ENCODE data around the gene HAND2. TPM values are rescaled to one million over a fixed set of nuclear protein-coding genes. Genes with fewer than 3 reads are reported as not detected.

The HAND2 gene
- total and polyA plus RNA-seq, 4 experiments from 2014 or later, result not detected

DNA sequence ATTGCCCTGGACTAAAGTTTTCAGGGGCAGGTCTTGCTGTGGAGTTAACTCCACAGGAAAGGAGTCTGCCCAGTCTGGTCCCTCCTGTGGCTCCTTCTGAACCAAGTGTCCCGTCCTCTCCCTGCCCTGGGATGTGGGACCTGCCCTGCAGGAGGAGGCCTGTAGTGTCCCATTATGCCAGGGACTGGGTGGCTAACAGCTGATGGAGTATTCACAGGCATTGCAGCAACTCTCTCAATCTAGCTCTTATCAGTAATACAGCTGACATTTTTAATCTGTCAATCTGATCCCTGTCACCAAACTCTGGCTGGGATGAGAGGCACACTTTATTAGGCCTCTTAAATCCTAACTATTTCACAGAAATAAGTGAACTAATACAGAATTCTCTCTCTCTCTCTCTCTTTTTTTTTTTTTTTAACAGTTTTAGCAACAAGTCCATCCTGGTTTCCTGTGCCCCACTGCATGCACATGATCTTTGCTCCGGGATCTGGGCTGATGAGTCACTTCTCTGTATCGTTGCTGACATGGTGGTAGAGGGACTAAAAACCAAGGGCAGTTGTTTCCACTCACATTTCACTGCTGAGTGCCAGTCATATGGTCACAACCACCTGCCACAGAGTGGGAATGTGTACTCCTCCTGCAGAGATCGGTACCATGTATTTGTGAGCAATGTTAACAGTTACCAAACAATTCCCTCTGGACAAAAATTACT is 39.1 kb downstream of the HAND2 start:
- DNase-seq, result no peak
- no peak overlapping the region for H3K27ac ChIP-seq (ENCODE audit: low read depth, low read length)
- H3K36me3 ChIP-seq (ENCODE audit: insufficient read depth, low read length), result no peaks in the 10 kb centered on the region
- no peaks in the 10 kb centered on the region for H3K27me3 ChIP-seq (ENCODE audit: insufficient read depth, low read length)
- POLR2A ChIA-PET (ENCODE audit: partially characterized antibody), result interaction anchor here (0.5 to 1.4 kb wide), 2 partner anchors 70 to 158 kb away, joined by 3 to 7 read pairs; no protein-coding TSS in a partner anchor
- Mint-ChIP-seq H3K27me3 (peaks cover 4 to 6% of the 10 kb centered on the region in 2 donors), H3K4me3 (no peak overlapping the region), H3K36me3 (no peaks in the 10 kb centered on the region), H3K4me1 (peaks cover 11 to 28% (median 18%) of the 10 kb centered on the region in 4 donors), H3K9me3 (no peaks in the 10 kb centered on the region), H3K27ac (peak overlapping the region in 1 of 7 donors; percentile 77)
- CTCF ChIA-PET (ENCODE audit: partially characterized antibody), result interaction anchor here (0.8 to 4.9 kb wide), 3 partner anchors 71 to 171 kb away, joined by 3 to 148 read pairs (median 5); no protein-coding TSS in a partner anchor
- H3K4me3 ChIP-seq (ENCODE audit: low read length in 2 of 2), result no peak overlapping the region
- H3K4me1 ChIP-seq (ENCODE audit: insufficient read depth, low read length), result peaks cover 11% of the 10 kb centered on the region
- no peaks in the 10 kb centered on the region for H3K9me3 ChIP-seq (ENCODE audit: control insufficient read depth in 1 of 2, low read length in 2 of 2)
- intact Hi-C loops (cut with micrococcal nuclease), result loop anchor here (5.0 kb wide), 1 partner anchor 159 kb away; the partner anchor contains the start of gene HMGB2

DNA sequence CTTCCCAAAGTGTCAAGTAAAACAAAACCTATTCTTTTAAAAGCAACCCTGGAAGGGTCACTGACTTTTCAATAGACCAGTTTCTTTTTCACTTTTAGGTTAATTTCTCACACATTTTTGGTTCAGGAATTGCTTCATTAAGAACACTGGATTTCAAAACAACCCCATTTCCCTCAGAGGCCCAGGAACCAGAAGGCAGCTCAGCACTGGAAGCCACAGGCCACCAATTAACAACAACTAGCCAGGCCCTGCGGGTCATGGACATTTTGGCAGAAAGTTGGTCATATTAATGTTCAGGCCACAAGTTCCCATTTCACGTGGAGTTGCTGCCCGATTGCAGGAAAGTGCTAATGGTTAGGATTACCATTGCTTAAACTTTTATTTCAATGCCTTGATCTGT is 39.8 kb downstream of the HAND2 start:
- H3K36me3 Mint-ChIP-seq, result no peaks in the 10 kb centered on the region
- Histone ChIP-seq H3K27me3 (ENCODE audit: insufficient read depth, low read length) (no peaks in the 10 kb centered on the region), H3K36me3 (ENCODE audit: insufficient read depth, low read length) (no peaks in the 10 kb centered on the region), H3K9me3 (ENCODE audit: control insufficient read depth in 1 of 2, low read length in 2 of 2) (no peaks in the 10 kb centered on the region), H3K4me3 (ENCODE audit: low read length in 2 of 2) (no peak overlapping the region), H3K4me1 (ENCODE audit: insufficient read depth, low read length) (peaks cover 11% of the 10 kb centered on the region), H3K27ac (ENCODE audit: low read depth, low read length) (no peak overlapping the region)
- intact Hi-C loops (cut with micrococcal nuclease), result loop anchor here (5.0 kb wide), 1 partner anchor 158 kb away; the partner anchor contains the start of gene HMGB2
- H3K4me1 Mint-ChIP-seq, result peaks cover 11 to 28% (median 18%) of the 10 kb centered on the region in 4 donors
- no peak overlapping the region for H3K27ac Mint-ChIP-seq
- H3K9me3 Mint-ChIP-seq, result no peaks in the 10 kb centered on the region
- POLR2A ChIA-PET (ENCODE audit: partially characterized antibody), result no interaction called here
- CTCF ChIA-PET (ENCODE audit: partially characterized antibody), result interaction anchor here (0.8 to 4.9 kb wide), 2 partner anchors 70 to 78 kb away, joined by 3 to 148 read pairs; no protein-coding TSS in a partner anchor
- peaks cover 0 to 4% of the 10 kb centered on the region in 2 donors for H3K27me3 Mint-ChIP-seq
- no peak overlapping the region for H3K4me3 Mint-ChIP-seq
- DNase-seq, result no peak

DNA sequence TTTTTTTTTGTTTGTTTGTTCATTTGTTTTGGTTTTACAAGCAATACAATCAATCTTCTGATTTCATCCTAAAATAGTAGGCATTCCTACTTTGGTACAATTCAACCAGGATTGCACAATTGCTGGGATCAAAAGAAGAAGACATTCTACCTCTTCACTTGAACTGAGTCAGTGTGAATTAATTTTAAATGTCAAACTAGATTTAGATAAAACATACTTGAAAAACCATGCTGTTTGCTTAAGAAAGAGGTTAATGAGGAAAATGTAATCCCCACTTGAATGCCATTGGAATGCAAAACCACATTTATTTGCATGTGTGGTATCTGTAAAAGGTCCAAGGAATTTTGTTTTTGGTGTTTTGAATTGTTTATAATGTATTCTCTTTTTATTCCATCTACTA is 40.5 kb downstream of the HAND2 start:
- Mint-ChIP-seq H3K27ac (no peak overlapping the region), H3K4me1 (peaks cover 11 to 26% (median 17%) of the 10 kb centered on the region in 4 donors), H3K4me3 (no peak overlapping the region), H3K36me3 (no peaks in the 10 kb centered on the region), H3K27me3 (peaks cover 0 to 1% of the 10 kb centered on the region in 2 donors), H3K9me3 (no peaks in the 10 kb centered on the region)
- POLR2A ChIA-PET (ENCODE audit: partially characterized antibody), result no interaction called here
- Histone ChIP-seq H3K27ac (ENCODE audit: low read depth, low read length) (no peak overlapping the region), H3K9me3 (ENCODE audit: control insufficient read depth in 1 of 2, low read length in 2 of 2) (no peaks in the 10 kb centered on the region), H3K4me1 (ENCODE audit: insufficient read depth, low read length) (peaks cover 8% of the 10 kb centered on the region), H3K27me3 (ENCODE audit: insufficient read depth, low read length) (no peaks in the 10 kb centered on the region), H3K36me3 (ENCODE audit: insufficient read depth, low read length) (no peaks in the 10 kb centered on the region), H3K4me3 (ENCODE audit: low read length in 2 of 2) (no peak overlapping the region)
- CTCF ChIA-PET (ENCODE audit: partially characterized antibody), result interaction anchor here (3.0 kb wide), 1 partner anchor 69 kb away, joined by 15 read pairs; no protein-coding TSS in a partner anchor
- intact Hi-C loops (cut with micrococcal nuclease), result no loop called here
- DNase-seq, result no peak

DNA sequence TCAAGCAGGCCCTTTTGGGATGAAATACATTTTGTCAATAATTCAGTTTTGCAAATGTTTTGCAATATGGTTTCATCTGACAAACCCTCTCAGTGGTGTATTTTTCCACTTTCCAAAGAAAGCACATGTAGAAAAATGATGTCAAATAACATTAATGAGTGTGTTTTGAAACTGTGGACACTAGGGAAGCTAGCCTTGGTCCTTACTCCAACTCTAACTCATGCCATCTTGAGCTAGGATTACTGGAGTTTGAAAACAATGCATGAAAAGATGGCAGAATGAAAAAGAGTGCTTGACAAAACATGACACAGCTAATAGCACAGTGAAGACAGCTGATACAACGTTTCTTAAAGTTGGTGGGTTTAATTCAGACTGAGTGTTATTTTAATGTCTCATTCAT is 41.4 kb downstream of the HAND2 start:
- H3K4me1 ChIP-seq (ENCODE audit: insufficient read depth, low read length), result no peaks in the 10 kb centered on the region
- H3K27me3 ChIP-seq (ENCODE audit: insufficient read depth, low read length), result no peaks in the 10 kb centered on the region
- Mint-ChIP-seq H3K27me3 (no peaks in the 10 kb centered on the region), H3K4me1 (peaks cover 7 to 19% (median 10%) of the 10 kb centered on the region in 4 donors), H3K4me3 (no peak overlapping the region), H3K27ac (no peak overlapping the region), H3K9me3 (no peaks in the 10 kb centered on the region), H3K36me3 (no peaks in the 10 kb centered on the region)
- DNase-seq, result no peak
- no peaks in the 10 kb centered on the region for H3K36me3 ChIP-seq (ENCODE audit: insufficient read depth, low read length)
- ChIA-PET CTCF (ENCODE audit: partially characterized antibody) (interaction anchor here (0.9 to 3.0 kb wide), 3 partner anchors 12 to 68 kb away, joined by 3 to 15 read pairs (median 4); no protein-coding TSS in a partner anchor), POLR2A (ENCODE audit: partially characterized antibody) (no interaction called here)
- intact Hi-C loops (cut with micrococcal nuclease), result no loop called here
- H3K4me3 ChIP-seq (ENCODE audit: low read length in 2 of 2), result no peak overlapping the region
- H3K27ac ChIP-seq (ENCODE audit: low read depth, low read length), result no peak overlapping the region
- H3K9me3 ChIP-seq (ENCODE audit: control insufficient read depth in 1 of 2, low read length in 2 of 2), result no peaks in the 10 kb centered on the region

DNA sequence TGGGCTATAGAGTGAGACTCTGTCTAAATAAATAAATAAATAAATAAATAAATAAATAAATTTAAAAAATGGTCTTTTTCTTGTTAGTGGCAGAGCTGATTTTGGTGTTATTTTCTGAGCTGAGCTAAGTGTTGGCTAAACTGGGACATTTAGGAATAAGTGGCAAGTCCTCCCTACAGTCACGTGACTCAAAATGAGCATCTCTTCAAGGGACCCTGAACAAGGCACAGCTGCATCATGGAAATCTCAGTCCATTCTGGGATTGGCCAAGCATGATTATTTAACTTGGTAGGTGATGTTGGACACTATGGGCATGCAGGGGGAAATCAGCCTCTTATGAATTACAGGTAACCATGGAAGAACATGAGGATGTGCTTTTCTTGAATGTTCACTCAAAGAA is 42.0 kb downstream of the HAND2 start:
- H3K27me3 ChIP-seq (ENCODE audit: insufficient read depth, low read length), result no peaks in the 10 kb centered on the region
- H3K27me3 Mint-ChIP-seq, result no peaks in the 10 kb centered on the region
- no peak overlapping the region for H3K4me3 Mint-ChIP-seq
- no peak overlapping the region for H3K27ac ChIP-seq (ENCODE audit: low read depth, low read length)
- H3K4me1 ChIP-seq (ENCODE audit: insufficient read depth, low read length), result no peaks in the 10 kb centered on the region
- H3K9me3 ChIP-seq (ENCODE audit: control insufficient read depth in 1 of 2, low read length in 2 of 2), result no peaks in the 10 kb centered on the region
- CTCF ChIA-PET (ENCODE audit: partially characterized antibody), result interaction anchor here (0.9 to 3.0 kb wide), 5 partner anchors 8 to 69 kb away, joined by 3 to 15 read pairs (median 4); no protein-coding TSS in a partner anchor
- no peak overlapping the region for H3K4me3 ChIP-seq (ENCODE audit: low read length in 2 of 2)
- POLR2A ChIA-PET (ENCODE audit: partially characterized antibody), result no interaction called here
- no peak for DNase-seq
- no peak overlapping the region for H3K27ac Mint-ChIP-seq
- no peaks in the 10 kb centered on the region for H3K36me3 Mint-ChIP-seq
- no peaks in the 10 kb centered on the region for H3K9me3 Mint-ChIP-seq
- no peaks in the 10 kb centered on the region for H3K36me3 ChIP-seq (ENCODE audit: insufficient read depth, low read length)
- H3K4me1 Mint-ChIP-seq, result peaks cover 7 to 19% (median 8%) of the 10 kb centered on the region in 4 donors
- intact Hi-C loops (cut with micrococcal nuclease), result no loop called here

DNA sequence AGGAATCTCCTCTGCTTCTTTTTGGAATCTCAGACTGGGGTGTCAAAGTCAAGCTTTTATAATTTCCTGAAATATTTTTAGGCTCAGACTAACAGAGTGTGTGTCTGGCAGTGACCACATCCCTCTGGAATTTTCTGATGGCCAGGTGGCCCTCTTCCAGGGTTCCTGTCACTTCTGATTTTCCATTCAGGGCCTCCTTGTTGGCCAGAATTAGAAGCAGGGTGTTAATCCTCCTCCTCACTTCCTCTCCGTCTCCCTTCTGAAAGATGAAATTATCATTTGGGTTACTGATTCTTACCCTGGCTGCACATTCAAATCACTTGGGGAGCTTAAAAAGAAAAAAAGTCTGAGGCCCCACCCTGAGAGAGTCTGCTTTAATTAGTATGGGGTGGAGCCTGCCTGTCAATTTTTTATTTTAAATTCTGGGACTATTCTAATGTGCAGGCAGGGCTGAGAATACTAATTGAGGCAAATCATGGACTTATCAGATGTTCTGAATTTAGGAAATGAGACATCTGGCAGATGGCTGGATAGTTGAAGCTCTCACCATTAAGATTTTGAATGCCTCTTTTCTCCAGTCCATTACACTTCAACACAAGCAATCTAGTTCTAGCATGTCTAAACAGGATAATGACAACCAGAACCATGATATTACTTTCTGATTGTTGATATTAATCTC is 43.2 kb downstream of the HAND2 start:
- H3K36me3 Mint-ChIP-seq, result no peaks in the 10 kb centered on the region
- H3K4me3 ChIP-seq (ENCODE audit: low read length in 2 of 2), result no peak overlapping the region

DNA sequence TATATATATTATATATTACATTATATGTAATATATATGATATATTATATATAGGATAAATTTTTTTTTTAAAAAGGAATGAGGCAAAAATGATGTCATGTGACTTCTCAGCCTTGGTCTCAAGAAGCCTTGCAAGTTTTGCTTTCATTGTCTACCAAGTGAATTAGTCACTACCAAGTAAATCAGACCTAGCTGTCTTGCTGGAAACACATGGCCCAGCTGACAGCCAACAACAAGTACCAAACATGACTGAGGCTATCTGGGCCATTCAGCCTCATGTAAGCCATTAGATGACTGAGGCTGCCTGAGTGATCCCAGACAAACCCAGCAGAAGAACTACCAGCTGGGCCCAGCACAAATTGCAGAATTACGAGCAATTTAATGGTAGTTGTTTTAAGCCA is 44.9 kb downstream of the HAND2 start:
- ChIA-PET CTCF (ENCODE audit: partially characterized antibody) (interaction anchor here (1.0 to 1.3 kb wide), 2 partner anchors 63 to 67 kb away, joined by 3 to 4 read pairs; no protein-coding TSS in a partner anchor), POLR2A (ENCODE audit: partially characterized antibody) (no interaction called here)
- intact Hi-C loops (cut with micrococcal nuclease), result no loop called here

More for the DNA sequence above, 43.2 kb downstream of the HAND2 start:
- Histone ChIP-seq H3K27ac (ENCODE audit: low read depth, low read length) (no peak overlapping the region), H3K27me3 (ENCODE audit: insufficient read depth, low read length) (no peaks in the 10 kb centered on the region), H3K9me3 (ENCODE audit: control insufficient read depth in 1 of 2, low read length in 2 of 2) (no peaks in the 10 kb centered on the region), H3K36me3 (ENCODE audit: insufficient read depth, low read length) (no peaks in the 10 kb centered on the region), H3K4me1 (ENCODE audit: insufficient read depth, low read length) (no peaks in the 10 kb centered on the region)
- H3K4me1 Mint-ChIP-seq, result peaks cover 0 to 9% (median 3%) of the 10 kb centered on the region in 4 donors
- DNase-seq, result no peak
- intact Hi-C loops (cut with micrococcal nuclease), result no loop called here
- ChIA-PET POLR2A (ENCODE audit: partially characterized antibody) (no interaction called here), CTCF (ENCODE audit: partially characterized antibody) (interaction anchor here (0.9 to 3.0 kb wide), 5 partner anchors 9 to 68 kb away, joined by 3 to 15 read pairs (median 3); no protein-coding TSS in a partner anchor)
- H3K27me3 Mint-ChIP-seq, result no peaks in the 10 kb centered on the region
- no peak overlapping the region for H3K4me3 Mint-ChIP-seq
- no peaks in the 10 kb centered on the region for H3K9me3 Mint-ChIP-seq
- no peak overlapping the region for H3K27ac Mint-ChIP-seq

More for the DNA sequence above, 44.9 kb downstream of the HAND2 start:
- Mint-ChIP-seq H3K4me3 (no peak overlapping the region), H3K4me1 (no peaks in the 10 kb centered on the region), H3K36me3 (no peaks in the 10 kb centered on the region), H3K9me3 (no peaks in the 10 kb centered on the region), H3K27me3 (no peaks in the 10 kb centered on the region), H3K27ac (no peak overlapping the region)
- Histone ChIP-seq H3K27me3 (ENCODE audit: insufficient read depth, low read length) (no peaks in the 10 kb centered on the region), H3K9me3 (ENCODE audit: control insufficient read depth in 1 of 2, low read length in 2 of 2) (no peaks in the 10 kb centered on the region), H3K27ac (ENCODE audit: low read depth, low read length) (no peak overlapping the region), H3K4me1 (ENCODE audit: insufficient read depth, low read length) (no peaks in the 10 kb centered on the region), H3K36me3 (ENCODE audit: insufficient read depth, low read length) (no peaks in the 10 kb centered on the region), H3K4me3 (ENCODE audit: low read length in 2 of 2) (no peak overlapping the region)
- no peak for DNase-seq

Measured in CD4-positive, alpha-beta memory T cell (primary cell).